Measurements from ENCODE around the gene AUTS2. TPM values are rescaled to one million over a fixed set of nuclear protein-coding genes. Genes with fewer than 3 reads are reported as not detected.

The AUTS2 gene
- total and polyA plus RNA-seq, 9 of the 15 experiments (the other 6 are each of a cell fraction or from before 2014, with no cell fraction given), result 0.58 TPM; not detected in 8

DNA sequence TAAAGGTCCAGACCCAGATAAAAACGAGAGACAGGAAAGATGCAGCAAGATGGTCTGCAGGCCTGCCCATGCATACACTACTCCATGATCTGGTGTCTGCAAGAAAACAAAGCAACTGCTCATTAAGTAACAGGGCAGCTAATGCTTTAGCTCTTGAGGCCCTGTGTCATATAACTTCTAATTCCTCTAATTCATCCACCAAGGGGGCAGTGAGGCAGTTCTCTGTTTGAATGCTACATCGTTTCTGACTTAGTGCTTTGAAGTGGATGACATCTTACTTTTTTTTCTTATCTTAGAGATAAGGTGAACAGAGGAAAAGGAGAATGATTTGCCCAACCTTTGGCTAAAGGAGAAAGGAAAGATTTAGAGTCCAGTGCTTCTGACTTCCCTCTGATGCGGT, 619.7 kb downstream of the AUTS2 start:
- FAIRE-seq (no peak), ATAC-seq (no peak), DNase-seq (ENCODE audit: extremely low read depth in 1 of 4, low spot score in 3 of 4) (no peak)
- ChIA-PET POLR2A (no interaction called here), CTCF (ENCODE audit: low intra/inter-chr PET ratio) (no interaction called here)
- Histone ChIP-seq H3K36me3 (ENCODE audit: control insufficient read depth, insufficient read depth, low read length) (no peaks in the 10 kb centered on the region), H3K4me1 (replicated peaks in 1 of 2; ENCODE audit: control insufficient read depth in 2 of 2, insufficient read depth in 2 of 2, low read length in 2 of 2) (no peaks in the 10 kb centered on the region), H3K9ac (ENCODE audit: insufficient read depth in 1 of 2, low read depth in 2 of 2, low read length in 2 of 2) (no peak overlapping the region), H3K4me2 (ENCODE audit: insufficient read depth, low read length) (no peak overlapping the region), H4K20me1 (replicated peaks; ENCODE audit: control insufficient read depth, insufficient read depth, low read length) (no peaks in the 10 kb centered on the region), H3K4me3 (no peak overlapping the region), H3K9me3 (replicated peaks; ENCODE audit: control insufficient read depth, insufficient read depth, low read depth, low read length) (no peaks in the 10 kb centered on the region), H3K9me1 (ENCODE audit: control insufficient read depth, insufficient read depth, low read length) (no peaks in the 10 kb centered on the region), H3K27me3 (ENCODE audit: control insufficient read depth in 2 of 2, insufficient read depth in 2 of 2, low read length in 2 of 2) (no peaks in the 10 kb centered on the region), H3K79me2 (ENCODE audit: control insufficient read depth, insufficient read depth, low read length) (no peaks in the 10 kb centered on the region), H2AFZ (ENCODE audit: low read depth, low read length) (no peak overlapping the region), H3K27ac (ENCODE audit: extremely low read depth, low read depth, low read length) (no peak overlapping the region)
- BruUV-seq (replicated peaks), result no TSS peak
- in situ Hi-C loops (cut with MboI), result no loop called here
- WGBS (ENCODE audit: insufficient coverage, low coverage, missing lambda C conversion rate), result 0% methylated on average over 3 of the region's 3 CpGs
- intact Hi-C loops (cut with micrococcal nuclease), result no loop called here
- no peak for TF ChIP-seq GATAD2B (IDR thresholded peaks at IDR 0.05; ENCODE audit: borderline replicate concordance)
- TF ChIP-seq TAL1 (IDR thresholded peaks at IDR 0.05), result no peak
- no peak for TF ChIP-seq CC2D1A (IDR thresholded peaks at IDR 0.05)
- no peak for TF ChIP-seq FOSL1 (tag; conservative IDR thresholded peaks at IDR 0.05)
- TF ChIP-seq ZNF3 (CRISPR knock-in tag; IDR thresholded peaks at IDR 0.05), result no peak
- no peak for TF ChIP-seq CBX5 (IDR thresholded peaks at IDR 0.05; ENCODE audit: borderline replicate concordance, low read depth)
- no peak for TF ChIP-seq TGIF2 (CRISPR knock-in tag; IDR thresholded peaks at IDR 0.05)
- no peak for TF ChIP-seq PATZ1 (CRISPR knock-in tag; IDR thresholded peaks at IDR 0.05; ENCODE audit: borderline replicate concordance)
- TF ChIP-seq TEAD4 (IDR thresholded peaks at IDR 0.05; ENCODE audit: low read length), result no peak
- TF ChIP-seq TEAD4 (CRISPR knock-in tag; IDR thresholded peaks at IDR 0.05; ENCODE audit: borderline replicate concordance), result no peak
- TF ChIP-seq, protein P1, sequence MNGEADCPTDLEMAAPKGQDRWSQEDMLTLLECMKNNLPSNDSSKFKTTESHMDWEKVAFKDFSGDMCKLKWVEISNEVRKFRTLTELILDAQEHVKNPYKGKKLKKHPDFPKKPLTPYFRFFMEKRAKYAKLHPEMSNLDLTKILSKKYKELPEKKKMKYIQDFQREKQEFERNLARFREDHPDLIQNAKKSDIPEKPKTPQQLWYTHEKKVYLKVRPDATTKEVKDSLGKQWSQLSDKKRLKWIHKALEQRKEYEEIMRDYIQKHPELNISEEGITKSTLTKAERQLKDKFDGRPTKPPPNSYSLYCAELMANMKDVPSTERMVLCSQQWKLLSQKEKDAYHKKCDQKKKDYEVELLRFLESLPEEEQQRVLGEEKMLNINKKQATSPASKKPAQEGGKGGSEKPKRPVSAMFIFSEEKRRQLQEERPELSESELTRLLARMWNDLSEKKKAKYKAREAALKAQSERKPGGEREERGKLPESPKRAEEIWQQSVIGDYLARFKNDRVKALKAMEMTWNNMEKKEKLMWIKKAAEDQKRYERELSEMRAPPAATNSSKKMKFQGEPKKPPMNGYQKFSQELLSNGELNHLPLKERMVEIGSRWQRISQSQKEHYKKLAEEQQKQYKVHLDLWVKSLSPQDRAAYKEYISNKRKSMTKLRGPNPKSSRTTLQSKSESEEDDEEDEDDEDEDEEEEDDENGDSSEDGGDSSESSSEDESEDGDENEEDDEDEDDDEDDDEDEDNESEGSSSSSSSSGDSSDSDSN (IDR thresholded peaks at IDR 0.05; ENCODE audit: borderline replicate concordance in 1 of 2, low read depth in 2 of 2, low read length in 2 of 2), result no peak
- no peak for TF ChIP-seq NONO (IDR thresholded peaks at IDR 0.05; ENCODE audit: low read depth in 2 of 2, low read length in 1 of 2)
- no peak for TF ChIP-seq CAMTA2 (CRISPR knock-in tag; conservative IDR thresholded peaks at IDR 0.05)
- TF ChIP-seq ZFP36 (IDR thresholded peaks at IDR 0.05; ENCODE audit: low read depth, low read length, partially characterized antibody), result no peak
- no peak for TF ChIP-seq ARID1B (IDR thresholded peaks at IDR 0.05)
- TF ChIP-seq, protein P2, sequence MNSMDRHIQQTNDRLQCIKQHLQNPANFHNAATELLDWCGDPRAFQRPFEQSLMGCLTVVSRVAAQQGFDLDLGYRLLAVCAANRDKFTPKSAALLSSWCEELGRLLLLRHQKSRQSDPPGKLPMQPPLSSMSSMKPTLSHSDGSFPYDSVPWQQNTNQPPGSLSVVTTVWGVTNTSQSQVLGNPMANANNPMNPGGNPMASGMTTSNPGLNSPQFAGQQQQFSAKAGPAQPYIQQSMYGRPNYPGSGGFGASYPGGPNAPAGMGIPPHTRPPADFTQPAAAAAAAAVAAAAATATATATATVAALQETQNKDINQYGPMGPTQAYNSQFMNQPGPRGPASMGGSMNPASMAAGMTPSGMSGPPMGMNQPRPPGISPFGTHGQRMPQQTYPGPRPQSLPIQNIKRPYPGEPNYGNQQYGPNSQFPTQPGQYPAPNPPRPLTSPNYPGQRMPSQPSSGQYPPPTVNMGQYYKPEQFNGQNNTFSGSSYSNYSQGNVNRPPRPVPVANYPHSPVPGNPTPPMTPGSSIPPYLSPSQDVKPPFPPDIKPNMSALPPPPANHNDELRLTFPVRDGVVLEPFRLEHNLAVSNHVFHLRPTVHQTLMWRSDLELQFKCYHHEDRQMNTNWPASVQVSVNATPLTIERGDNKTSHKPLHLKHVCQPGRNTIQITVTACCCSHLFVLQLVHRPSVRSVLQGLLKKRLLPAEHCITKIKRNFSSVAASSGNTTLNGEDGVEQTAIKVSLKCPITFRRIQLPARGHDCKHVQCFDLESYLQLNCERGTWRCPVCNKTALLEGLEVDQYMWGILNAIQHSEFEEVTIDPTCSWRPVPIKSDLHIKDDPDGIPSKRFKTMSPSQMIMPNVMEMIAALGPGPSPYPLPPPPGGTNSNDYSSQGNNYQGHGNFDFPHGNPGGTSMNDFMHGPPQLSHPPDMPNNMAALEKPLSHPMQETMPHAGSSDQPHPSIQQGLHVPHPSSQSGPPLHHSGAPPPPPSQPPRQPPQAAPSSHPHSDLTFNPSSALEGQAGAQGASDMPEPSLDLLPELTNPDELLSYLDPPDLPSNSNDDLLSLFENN (IDR thresholded peaks at IDR 0.05; ENCODE audit: low read depth in 2 of 2, low read length in 2 of 2), result no peak
- TF ChIP-seq ZNF444 (CRISPR knock-in tag; IDR thresholded peaks at IDR 0.05), result no peak
